H1 (cell line): Measurements from ENCODE around the gene MBTPS1. TPM values are rescaled to one million over a fixed set of nuclear protein-coding genes. Genes with fewer than 3 reads are reported as not detected.

Source experiments
- CTCF ChIA-PET: fragments of 300-600 bp; sonication (Branson Sonifier 250); formaldehyde crosslinking; loops from one replicate; lab custom pipeline; 2021; ENCODE audit not compliant: partially characterized antibody; lab: Charles Lee
- POLR2A ChIA-PET: fragments of 300-600 bp; sonication (Branson Sonifier 250); formaldehyde crosslinking; loops from one replicate; lab custom pipeline; 2021; ENCODE audit warnings: inconsistent platforms; ENCODE audit not compliant: partially characterized antibody; lab: Charles Lee
- DNase-seq, 2 experiments: peaks; one replicate each; pipeline versions ENCODE4 v3.0.0 to v3.0.0-alpha.2; 2010 to 2022; ENCODE audit warnings: low spot score in 2 of 2, low read depth in 1 of 2, mixed read lengths in 1 of 2
- FAIRE-seq: peaks from 2 replicates; lab custom pipeline; 2011; peaks lifted over from hg19 to GRCh38; lab: Jason Lieb, UNC
- H2AFZ ChIP-seq: 2 replicates; pipeline ENCODE4 v1.8.1; 2012; ENCODE audit warnings: low read length, inconsistent platforms
- H2AK5ac ChIP-seq: 2 replicates; pipeline ENCODE4 v1.6.1; 2013; ENCODE audit warnings: low read depth, low read length
- H2BK120ac ChIP-seq: replicated peaks from 2 replicates; pipeline ENCODE3; 2013; ENCODE audit warnings: low read depth, low read length, inconsistent platforms
- H2BK12ac ChIP-seq: 2 replicates; pipeline ENCODE4 v1.6.1; 2013; ENCODE audit warnings: low read depth, low read length
- H2BK15ac ChIP-seq: 2 replicates; pipeline ENCODE4 v1.6.1; 2013; ENCODE audit warnings: low read length
- H2BK20ac ChIP-seq: 2 replicates; pipeline ENCODE4 v1.6.1; 2013; ENCODE audit warnings: low read length
- H2BK5ac ChIP-seq: 2 replicates; pipeline ENCODE4 v1.6.1; 2013; ENCODE audit warnings: low read depth, low read length
- H3K14ac ChIP-seq: 2 replicates; pipeline ENCODE4 v1.6.1; 2013; ENCODE audit warnings: inconsistent platforms; ENCODE audit not compliant: insufficient read length
- H3K18ac ChIP-seq: 2 replicates; pipeline ENCODE4 v1.6.1; 2013; ENCODE audit warnings: low read length; ENCODE audit errors: extremely low read depth
- H3K23ac ChIP-seq: 2 replicates; pipeline ENCODE4 v1.6.1; 2013; ENCODE audit warnings: inconsistent platforms; ENCODE audit not compliant: insufficient read length
- H3K23me2 ChIP-seq: 2 replicates; pipeline ENCODE4 v1.6.1; 2013; ENCODE audit warnings: low read depth, low read length
- H3K27ac ChIP-seq: 2 replicates; pipeline ENCODE4 v1.6.1; 2011; ENCODE audit warnings: low read depth, low read length, inconsistent platforms
- H3K27me3 ChIP-seq, 4 experiments: replicated peaks in 1 of 4; 1 replicate in 1 of 4; 2 replicates in 3 of 4; pipeline versions ENCODE4 v1.6.1 to v1.8.1; 2011 to 2013; ENCODE audit warnings: low read length in 3 of 4, mild to moderate bottlenecking in 3 of 4, inconsistent platforms in 2 of 4, mixed read lengths in 2 of 4, moderate library complexity in 1 of 4; ENCODE audit not compliant: control insufficient read depth in 3 of 4, insufficient read depth in 3 of 4; ENCODE audit errors: extremely low read depth in 1 of 4
- H3K36me3 ChIP-seq, 4 experiments: 2 replicates each; pipeline versions ENCODE4 v1.6.1 to v1.8.1; 2011 to 2013; ENCODE audit warnings: mild to moderate bottlenecking in 4 of 4, low read length in 3 of 4, moderate library complexity in 2 of 4, control low read depth in 1 of 4, inconsistent platforms in 1 of 4; ENCODE audit not compliant: insufficient read depth in 4 of 4, control insufficient read depth in 2 of 4
- H3K4ac ChIP-seq: replicated peaks from 2 replicates; pipeline ENCODE3; 2013; ENCODE audit warnings: low read length, low read depth, mixed read lengths, inconsistent platforms; ENCODE audit not compliant: insufficient read length
- H3K4me1 ChIP-seq, 4 experiments: replicated peaks in 1 of 4; 1 replicate in 1 of 4; 2 replicates in 3 of 4; pipeline versions ENCODE4 v1.6.1 to v1.8.1; 2011 to 2013; ENCODE audit warnings: low read length in 3 of 4, inconsistent platforms in 2 of 4, mixed read lengths in 1 of 4; ENCODE audit not compliant: insufficient read depth in 4 of 4, control insufficient read depth in 3 of 4
- H3K4me2 ChIP-seq, 2 experiments: 2 replicates each; pipeline versions ENCODE4 v1.6.1 to v1.8.1; 2011 to 2013; ENCODE audit warnings: low read depth in 2 of 2, low read length in 2 of 2, control low read depth in 1 of 2, inconsistent platforms in 1 of 2, mild to moderate bottlenecking in 1 of 2; ENCODE audit not compliant: insufficient read depth in 1 of 2
- H3K4me3 ChIP-seq, 4 experiments: fragments of 200-600, 300-600 bp in 1 of 4; sonication (generic), shearing (Covaris generic), sonication (Bioruptor Twin) in 1 of 4; 2 replicates each; pipeline versions ENCODE4 v1.5.1 to v1.8.1; 2011 to 2016; ENCODE audit warnings: low read length in 4 of 4, low read depth in 3 of 4, control low read depth in 2 of 4, inconsistent platforms in 2 of 4, mild to moderate bottlenecking in 2 of 4, mixed read lengths in 1 of 4, moderate library complexity in 1 of 4; ENCODE audit not compliant: insufficient read depth in 2 of 4; ENCODE audit errors: extremely low read depth in 1 of 4
- H3K56ac ChIP-seq: replicated peaks from 2 replicates; pipeline ENCODE3; 2013; ENCODE audit warnings: low read depth, mild to moderate bottlenecking, mixed read lengths, low read length, inconsistent platforms; ENCODE audit not compliant: insufficient read length
- H3K79me1 ChIP-seq: 2 replicates; pipeline ENCODE4 v1.6.1; 2013; ENCODE audit warnings: low read depth, low read length, control low read depth
- H3K79me2 ChIP-seq, 2 experiments: 2 replicates each; pipeline versions ENCODE4 v1.6.1 to v1.8.1; 2012 to 2013; ENCODE audit warnings: low read length in 2 of 2, mild to moderate bottlenecking in 2 of 2, inconsistent platforms in 1 of 2; ENCODE audit not compliant: insufficient read depth in 2 of 2, control insufficient read depth in 1 of 2
- H3K9ac ChIP-seq, 4 experiments: replicated peaks in 1 of 4; 1 replicate in 1 of 4; 2 replicates in 3 of 4; pipeline versions ENCODE4 v1.6.1 to v1.8.1; 2011 to 2013; ENCODE audit warnings: low read depth in 3 of 4, low read length in 3 of 4, control low read depth in 2 of 4, mild to moderate bottlenecking in 2 of 4, moderate library complexity in 2 of 4, inconsistent platforms in 1 of 4; ENCODE audit errors: extremely low read depth in 1 of 4
- H3K9me3 ChIP-seq, 2 experiments: 2 replicates each; pipeline versions ENCODE4 v1.6.1 to v1.8.1; 2012 to 2013; ENCODE audit warnings: mild to moderate bottlenecking in 2 of 2, moderate library complexity in 2 of 2, control low read depth in 1 of 2, inconsistent platforms in 1 of 2, low read depth in 1 of 2, low read length in 1 of 2, mixed read lengths in 1 of 2; ENCODE audit not compliant: insufficient read depth in 2 of 2
- H4K20me1 ChIP-seq, 2 experiments: replicated peaks in 1 of 2; 2 replicates each; pipeline versions ENCODE3 to v1.8.1; 2011 to 2013; ENCODE audit warnings: inconsistent platforms in 2 of 2, low read length in 2 of 2, mild to moderate bottlenecking in 1 of 2; ENCODE audit not compliant: insufficient read depth in 2 of 2, control insufficient read depth in 1 of 2
- H4K5ac ChIP-seq: 2 replicates; pipeline ENCODE4 v1.6.1; 2013; ENCODE audit warnings: low read length, low read depth, mixed read lengths, inconsistent platforms; ENCODE audit not compliant: insufficient read length
- H4K8ac ChIP-seq: 2 replicates; pipeline ENCODE4 v1.8.0; 2013; ENCODE audit warnings: mild to moderate bottlenecking, moderate library complexity, low read length, inconsistent platforms; ENCODE audit not compliant: insufficient read depth; ENCODE audit errors: extremely low read depth
- H4K91ac ChIP-seq: replicated peaks from 2 replicates; pipeline ENCODE3; 2013; ENCODE audit warnings: low read length, mixed read lengths, inconsistent platforms; ENCODE audit not compliant: insufficient read length
- CHD1 ChIP-seq: IDR thresholded peaks from 2 replicates; pipeline ENCODE4 v1.6.1; 2012; ENCODE audit warnings: low read depth, low read length, improper control_type of control experiment
- CHD2 ChIP-seq: IDR thresholded peaks from 2 replicates; pipeline ENCODE4 v1.6.1; 2012; ENCODE audit warnings: low read length, improper control_type of control experiment
- EP300 ChIP-seq, 2 experiments: IDR thresholded peaks; 1 replicate in 1 of 2; 2 replicates in 1 of 2; pipeline ENCODE4 v1.6.1; 2011 to 2012; ENCODE audit warnings: low read depth in 2 of 2, low read length in 2 of 2, mild to moderate bottlenecking in 2 of 2, borderline replicate concordance in 1 of 2, inconsistent platforms in 1 of 2, moderate library complexity in 1 of 2
- KDM4A ChIP-seq: IDR thresholded peaks from one replicate; pipeline ENCODE4 v1.7.1; 2012; ENCODE audit warnings: low read depth, mild to moderate bottlenecking, moderate library complexity, low read length, inconsistent platforms; ENCODE audit not compliant: severe bottlenecking
- MAFK ChIP-seq: IDR thresholded peaks from 2 replicates; pipeline ENCODE4 v1.6.1; 2012; ENCODE audit warnings: low read depth, mild to moderate bottlenecking, improper control_type of control experiment, low read length
- PHF8 ChIP-seq: fragments of 200-600 bp; sonication (generic); conservative IDR thresholded peaks from 2 replicates; pipeline ENCODE4 v1.7.1; 2012; ENCODE audit warnings: low read depth, mild to moderate bottlenecking, inconsistent platforms, low read length, moderate library complexity
- RNF2 ChIP-seq: fragments of 200-900, 300-1000 bp; sonication (generic); IDR thresholded peaks from 2 replicates; pipeline ENCODE4 v1.7.1; 2016; ENCODE audit warnings: borderline replicate concordance, low read depth, mild to moderate bottlenecking, antibody characterized with exemption, low read length; ENCODE audit not compliant: poor library complexity, severe bottlenecking; ENCODE audit errors: missing control alignments
- SP2 ChIP-seq: IDR thresholded peaks from 2 replicates; pipeline ENCODE4 v1.6.1; 2012; ENCODE audit warnings: mild to moderate bottlenecking, low read length, inconsistent platforms
- SUZ12 ChIP-seq: fragments of 200-600 bp; sonication (generic); IDR thresholded peaks from 2 replicates; pipeline ENCODE4 v1.6.1; 2012; ENCODE audit warnings: mild to moderate bottlenecking, inconsistent platforms, low read length, moderate library complexity, mixed read lengths
- TBP ChIP-seq: IDR thresholded peaks from 2 replicates; pipeline ENCODE4 v1.6.1; 2011; ENCODE audit warnings: low read depth, low read length, improper control_type of control experiment
- WGBS, 2 experiments: shearing (Covaris generic) in 1 of 2; methylation state at CpG; one replicate each; pipeline versions ENCODE4 v1.1.6 to v1.1.7; 2013 to 2015; ENCODE audit warnings: low lambda C conversion rate in 2 of 2, mixed read lengths in 2 of 2, inconsistent platforms in 1 of 2, low coverage in 1 of 2, missing lambda C conversion rate in 1 of 2; ENCODE audit not compliant: insufficient replicate concordance in 2 of 2, insufficient coverage in 1 of 2, insufficient read length in 1 of 2; ENCODE audit errors: extremely low coverage in 1 of 2, missing lambda C conversion rate in 1 of 2; 5-methylcytosine and 5-hydroxymethylcytosine counted together
- polyA plus RNA-seq, 7 experiments: library from polyadenylated mRNA; depleted of rRNA in 3 of 7; stranded (reverse) in 5 of 7; unstranded in 2 of 7; fragments of >200 nt in 5 of 7; fragments of 200-250 nt in 2 of 7; gene quantifications; 1 replicate in 5 of 7; 2 replicates in 1 of 7; 4 replicates in 1 of 7; pipeline versions ENCODE4 v1.2.1 to v1.2.3, GENCODE V29; 2011 to 2013; ENCODE audit warnings: missing spikeins in 2 of 7, mixed read lengths in 2 of 7
- total RNA-seq: library from RNA; stranded (reverse); fragmentation: NEBNext Ultra II Directional; extraction: Animal tissue kit (Norgen Biotek cat#: 25700); gene quantifications from 2 replicates; pipeline ENCODE4 v1.2.1, GENCODE V29; 2021

MBTPS1 gene
- total and polyA plus RNA-seq, 2 of the 8 experiments (the other 6 are each of a cell fraction or from before 2014, with no cell fraction given) = 30.6 to 53.3 TPM

- no peak overlapping the region for H2BK120ac ChIP-seq
- CTCF ChIA-PET = interaction anchor here (0.7 to 21.4 kb wide), 16 partner anchors 8 to 243 kb away, joined by 3 to 366 read pairs (median 4); partner anchors contain the start of genes OSGIN1 and SLC38A8
- H3K4me1 ChIP-seq = no peaks in the 10 kb centered on the region
- H3K23ac ChIP-seq = no peak overlapping the region
- POLR2A ChIA-PET = interaction anchor here (1.4 kb wide), 1 partner anchor 9 kb away, joined by 3 read pairs; no protein-coding TSS in a partner anchor
- no peak for TF ChIP-seq CHD2
- TF ChIP-seq EP300 (IDR thresholded peaks at IDR 0.05; ENCODE audit: borderline replicate concordance in 1 of 2, low read depth in 2 of 2, low read length in 2 of 2) = no peak
- TF ChIP-seq SUZ12 = no peak
- TF ChIP-seq RNF2 = no peak
- no peak for TF ChIP-seq KDM4A
- TF ChIP-seq TBP = no peak
- TF ChIP-seq MAFK = no peak
- no peak for TF ChIP-seq SP2
- no peak for TF ChIP-seq CHD1
- TF ChIP-seq PHF8 = no peak
- H3K27ac ChIP-seq = no peak overlapping the region
- H3K23me2 ChIP-seq = no peaks in the 10 kb centered on the region
- no peak overlapping the region for H2BK15ac ChIP-seq
- H4K91ac ChIP-seq = no peak overlapping the region
- H2BK5ac ChIP-seq = no peak overlapping the region
- H2AK5ac ChIP-seq = no peak overlapping the region
- H3K14ac ChIP-seq = no peak overlapping the region
- no peak overlapping the region for H3K56ac ChIP-seq
- no peak overlapping the region for H3K18ac ChIP-seq
- DNase-seq = no peak
- H2BK12ac ChIP-seq = no peak overlapping the region
- no peaks in the 10 kb centered on the region for H3K27me3 ChIP-seq
- no peak overlapping the region for H2BK20ac ChIP-seq
- H4K20me1 ChIP-seq = peaks cover 2 to 4% of the 10 kb centered on the region in 2 experiments
- FAIRE-seq = no peak
- H3K4ac ChIP-seq = no peak overlapping the region
- H4K8ac ChIP-seq = no peak overlapping the region
- 92% methylated on average over 6 of the region's 6 CpGs; no CpG with 5 or more reads in 1 of the 2 experiments for WGBS, 2 experiments
- H3K79me1 ChIP-seq = no peaks in the 10 kb centered on the region; the same call in 1 of the 2 replicates
- H3K4me2 ChIP-seq = no peak overlapping the region
- no peak overlapping the region for H4K5ac ChIP-seq
- H3K79me2 ChIP-seq = no peaks in the 10 kb centered on the region
- no peaks in the 10 kb centered on the region for H3K9me3 ChIP-seq
- H2AFZ ChIP-seq = no peak overlapping the region
- H3K9ac ChIP-seq = no peak overlapping the region
- H3K4me3 ChIP-seq = no peak overlapping the region
- peaks cover 12 to 63% (median 36%) of the 10 kb centered on the region in 4 experiments; a peak in 7 of 8 replicates for H3K36me3 ChIP-seq
These were observed 47.2 kb downstream of the MBTPS1 start for GRCh38 chr16:84069540-84069939.
